Neural crest cell (in vitro differentiated cells): Measurements from ENCODE around the gene ADGRB3. TPM values are rescaled to one million over a fixed set of nuclear protein-coding genes. Genes with fewer than 3 reads are reported as not detected.

ENCODE experiments used
- DNase-seq: peaks from one replicate; pipeline ENCODE4 v3.0.0; 2021; ENCODE audit warnings: low read depth, mixed read lengths, low spot score
- H3K27ac Mint-ChIP-seq: one replicate; pipeline ENCODE4 v1.8.0; 2021; ENCODE audit warnings: mild to moderate bottlenecking, mixed read lengths; ENCODE audit not compliant: unreplicated experiment
- H3K27me3 Mint-ChIP-seq: 2 replicates; pipeline ENCODE4 v1.8.0; 2021; ENCODE audit warnings: low read depth, mild to moderate bottlenecking, mixed read lengths
- H3K36me3 Mint-ChIP-seq: 2 replicates; pipeline ENCODE4 v1.8.0; 2021; ENCODE audit warnings: low read depth, mild to moderate bottlenecking, mixed read lengths
- H3K4me1 Mint-ChIP-seq: 2 replicates; pipeline ENCODE4 v1.8.0; 2021; ENCODE audit warnings: mixed read lengths
- H3K4me3 Mint-ChIP-seq: one replicate; pipeline ENCODE4 v1.8.0; 2021; ENCODE audit warnings: mild to moderate bottlenecking, mixed read lengths
- H3K9me3 Mint-ChIP-seq: 2 replicates; pipeline ENCODE4 v1.8.0; 2021; ENCODE audit warnings: mixed read lengths
- total RNA-seq: library from RNA; stranded (reverse); gene quantifications from 2 replicates; pipeline ENCODE4 v1.2.1, GENCODE V29; 2021
- TF ChIP-seq, protein P1 (sequence below): fragments of 200-600 bp; sonication (generic); conservative IDR thresholded peaks from 2 replicates; pipeline ENCODE4 v1.5.0; 2021; ENCODE audit warnings: antibody characterized with exemption, mild to moderate bottlenecking

ADGRB3 gene
- total RNA-seq, 1 donor from 2014 or later = 5.1 TPM

DNA sequence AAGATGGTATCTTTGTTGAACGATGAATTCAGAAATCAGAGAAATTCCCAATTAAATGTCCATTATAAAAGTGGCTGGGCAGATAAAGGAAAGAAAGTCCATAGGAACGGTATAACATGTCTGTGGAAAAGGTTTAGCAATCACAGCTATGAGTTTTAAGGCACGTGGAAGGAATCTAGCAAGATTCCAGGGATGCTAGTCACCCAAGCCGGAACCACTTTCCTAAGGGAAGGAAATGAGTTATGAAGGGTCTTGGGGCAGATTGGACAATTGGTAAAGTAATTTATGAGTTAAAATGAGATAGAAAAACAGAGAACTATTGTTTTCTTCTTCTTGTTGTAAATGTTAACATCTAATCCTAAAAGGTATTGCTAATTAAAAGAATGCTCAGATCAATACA, 384.8 kb downstream of the ADGRB3 start:
- Mint-ChIP-seq H3K4me3 (no peak overlapping the region), H3K9me3 (peaks cover 3% of the 10 kb centered on the region), H3K27me3 (no peaks in the 10 kb centered on the region), H3K36me3 (no peaks in the 10 kb centered on the region), H3K27ac (no peak overlapping the region), H3K4me1 (no peaks in the 10 kb centered on the region)
- no peak for DNase-seq
- TF ChIP-seq, protein P1, sequence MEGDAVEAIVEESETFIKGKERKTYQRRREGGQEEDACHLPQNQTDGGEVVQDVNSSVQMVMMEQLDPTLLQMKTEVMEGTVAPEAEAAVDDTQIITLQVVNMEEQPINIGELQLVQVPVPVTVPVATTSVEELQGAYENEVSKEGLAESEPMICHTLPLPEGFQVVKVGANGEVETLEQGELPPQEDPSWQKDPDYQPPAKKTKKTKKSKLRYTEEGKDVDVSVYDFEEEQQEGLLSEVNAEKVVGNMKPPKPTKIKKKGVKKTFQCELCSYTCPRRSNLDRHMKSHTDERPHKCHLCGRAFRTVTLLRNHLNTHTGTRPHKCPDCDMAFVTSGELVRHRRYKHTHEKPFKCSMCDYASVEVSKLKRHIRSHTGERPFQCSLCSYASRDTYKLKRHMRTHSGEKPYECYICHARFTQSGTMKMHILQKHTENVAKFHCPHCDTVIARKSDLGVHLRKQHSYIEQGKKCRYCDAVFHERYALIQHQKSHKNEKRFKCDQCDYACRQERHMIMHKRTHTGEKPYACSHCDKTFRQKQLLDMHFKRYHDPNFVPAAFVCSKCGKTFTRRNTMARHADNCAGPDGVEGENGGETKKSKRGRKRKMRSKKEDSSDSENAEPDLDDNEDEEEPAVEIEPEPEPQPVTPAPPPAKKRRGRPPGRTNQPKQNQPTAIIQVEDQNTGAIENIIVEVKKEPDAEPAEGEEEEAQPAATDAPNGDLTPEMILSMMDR = no peak

- H3K27ac Mint-ChIP-seq = no peak overlapping the region
- H3K36me3 Mint-ChIP-seq = no peaks in the 10 kb centered on the region
- peaks cover 3% of the 10 kb centered on the region for H3K9me3 Mint-ChIP-seq
- H3K4me1 Mint-ChIP-seq = no peaks in the 10 kb centered on the region
- TF ChIP-seq, protein P1 = no peak
- H3K27me3 Mint-ChIP-seq = no peaks in the 10 kb centered on the region
- no peak overlapping the region for H3K4me3 Mint-ChIP-seq
- no peak for DNase-seq
These were observed 387.9 kb downstream of the ADGRB3 start for GRCh38 chr6:69022993-69023392.

DNA sequence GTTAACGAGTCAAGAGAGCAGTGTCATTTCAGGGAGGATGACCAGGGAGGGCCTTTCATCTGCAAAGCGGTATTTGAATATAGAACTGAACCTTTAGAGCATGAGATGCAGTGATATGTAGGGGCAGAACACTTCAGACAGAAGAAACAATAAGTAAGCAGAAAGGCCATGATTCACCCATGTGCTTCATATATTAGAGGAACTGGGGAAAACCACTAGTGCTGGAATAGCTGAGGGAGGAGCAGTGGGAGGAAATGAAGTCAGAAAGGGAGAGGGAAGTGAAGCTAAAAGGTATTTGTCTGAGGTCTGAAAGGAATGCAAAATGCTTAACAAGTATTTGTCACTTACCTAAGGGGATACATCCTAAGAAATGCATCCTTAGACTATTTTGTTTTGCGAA, 391.2 kb downstream of the ADGRB3 start:
- no peak overlapping the region for H3K27ac Mint-ChIP-seq
- H3K4me1 Mint-ChIP-seq = no peaks in the 10 kb centered on the region
- H3K27me3 Mint-ChIP-seq = no peaks in the 10 kb centered on the region
- no peak for DNase-seq
- no peaks in the 10 kb centered on the region for H3K36me3 Mint-ChIP-seq
- TF ChIP-seq, protein P1 = no peak
- no peak overlapping the region for H3K4me3 Mint-ChIP-seq
- peaks cover 3% of the 10 kb centered on the region for H3K9me3 Mint-ChIP-seq

DNA sequence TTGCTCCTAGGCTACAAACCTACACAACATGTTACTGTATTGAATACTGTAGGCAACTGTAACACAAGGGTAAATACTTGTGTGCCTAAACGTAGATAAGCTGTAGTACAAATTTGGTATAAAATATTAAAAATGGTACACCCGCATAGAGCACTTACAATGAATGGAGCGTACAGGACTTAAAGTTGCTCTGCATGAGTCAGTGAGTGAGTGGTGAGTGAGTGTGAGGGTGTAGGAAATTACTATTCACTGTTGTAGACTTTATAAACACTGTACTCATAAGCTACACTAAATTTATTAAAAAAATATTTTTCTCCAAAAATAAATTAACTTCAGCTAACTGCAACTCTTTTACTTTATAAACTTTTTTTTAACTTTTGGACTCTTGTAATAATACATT, 391.6 kb downstream of the ADGRB3 start:
- TF ChIP-seq, protein P1 = no peak
- DNase-seq = no peak
- Mint-ChIP-seq H3K9me3 (peaks cover 3% of the 10 kb centered on the region), H3K4me3 (no peak overlapping the region), H3K36me3 (peaks cover under 1% of the 10 kb centered on the region), H3K27ac (no peak overlapping the region), H3K4me1 (no peaks in the 10 kb centered on the region), H3K27me3 (no peaks in the 10 kb centered on the region)

- DNase-seq = no peak
- Mint-ChIP-seq H3K4me1 (no peaks in the 10 kb centered on the region), H3K27me3 (no peaks in the 10 kb centered on the region), H3K36me3 (peaks cover 2% of the 10 kb centered on the region), H3K9me3 (peaks cover 3% of the 10 kb centered on the region), H3K4me3 (no peak overlapping the region), H3K27ac (no peak overlapping the region)
- TF ChIP-seq, protein P1 = no peak
These were observed 392.8 kb downstream of the ADGRB3 start for GRCh38 chr6:69027861-69028260.

- H3K27me3 Mint-ChIP-seq = no peaks in the 10 kb centered on the region
- TF ChIP-seq, protein P1 = no peak
- no peaks in the 10 kb centered on the region for H3K4me1 Mint-ChIP-seq
- H3K9me3 Mint-ChIP-seq = no peaks in the 10 kb centered on the region
- H3K4me3 Mint-ChIP-seq = no peak overlapping the region
- H3K36me3 Mint-ChIP-seq = no peaks in the 10 kb centered on the region
- no peak for DNase-seq
- no peak overlapping the region for H3K27ac Mint-ChIP-seq
These were observed 403.8 kb downstream of the ADGRB3 start for GRCh38 chr6:69038841-69039240.
